AG09309 (cell line): Measurements from ENCODE around the gene ALOX5AP.

ENCODE experiments used
- DNase-seq: peaks from one replicate; pipeline ENCODE4 v3.0.0-alpha.2; 2010; ENCODE audit warnings: low read depth
- H3K4me3 ChIP-seq: 2 replicates; pipeline ENCODE4 v1.5.1; 2011; ENCODE audit warnings: mild to moderate bottlenecking, low read depth, low read length, moderate library complexity; ENCODE audit not compliant: control insufficient read depth
- TF ChIP-seq, protein P1 (sequence below): IDR thresholded peaks from 2 replicates; pipeline ENCODE4 v1.5.1; 2011; ENCODE audit warnings: mild to moderate bottlenecking, low read depth, low read length, inconsistent platforms; ENCODE audit not compliant: insufficient read depth, control insufficient read depth; ENCODE audit errors: missing control alignments

Gene ALOX5AP

GRCh38 chr13:30780338-30780981 is 45.1 kb downstream of the ALOX5AP start:
- no peak for DNase-seq
- no peak overlapping the region for H3K4me3 ChIP-seq
- TF ChIP-seq, protein P1, sequence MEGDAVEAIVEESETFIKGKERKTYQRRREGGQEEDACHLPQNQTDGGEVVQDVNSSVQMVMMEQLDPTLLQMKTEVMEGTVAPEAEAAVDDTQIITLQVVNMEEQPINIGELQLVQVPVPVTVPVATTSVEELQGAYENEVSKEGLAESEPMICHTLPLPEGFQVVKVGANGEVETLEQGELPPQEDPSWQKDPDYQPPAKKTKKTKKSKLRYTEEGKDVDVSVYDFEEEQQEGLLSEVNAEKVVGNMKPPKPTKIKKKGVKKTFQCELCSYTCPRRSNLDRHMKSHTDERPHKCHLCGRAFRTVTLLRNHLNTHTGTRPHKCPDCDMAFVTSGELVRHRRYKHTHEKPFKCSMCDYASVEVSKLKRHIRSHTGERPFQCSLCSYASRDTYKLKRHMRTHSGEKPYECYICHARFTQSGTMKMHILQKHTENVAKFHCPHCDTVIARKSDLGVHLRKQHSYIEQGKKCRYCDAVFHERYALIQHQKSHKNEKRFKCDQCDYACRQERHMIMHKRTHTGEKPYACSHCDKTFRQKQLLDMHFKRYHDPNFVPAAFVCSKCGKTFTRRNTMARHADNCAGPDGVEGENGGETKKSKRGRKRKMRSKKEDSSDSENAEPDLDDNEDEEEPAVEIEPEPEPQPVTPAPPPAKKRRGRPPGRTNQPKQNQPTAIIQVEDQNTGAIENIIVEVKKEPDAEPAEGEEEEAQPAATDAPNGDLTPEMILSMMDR: no peak

DNA sequence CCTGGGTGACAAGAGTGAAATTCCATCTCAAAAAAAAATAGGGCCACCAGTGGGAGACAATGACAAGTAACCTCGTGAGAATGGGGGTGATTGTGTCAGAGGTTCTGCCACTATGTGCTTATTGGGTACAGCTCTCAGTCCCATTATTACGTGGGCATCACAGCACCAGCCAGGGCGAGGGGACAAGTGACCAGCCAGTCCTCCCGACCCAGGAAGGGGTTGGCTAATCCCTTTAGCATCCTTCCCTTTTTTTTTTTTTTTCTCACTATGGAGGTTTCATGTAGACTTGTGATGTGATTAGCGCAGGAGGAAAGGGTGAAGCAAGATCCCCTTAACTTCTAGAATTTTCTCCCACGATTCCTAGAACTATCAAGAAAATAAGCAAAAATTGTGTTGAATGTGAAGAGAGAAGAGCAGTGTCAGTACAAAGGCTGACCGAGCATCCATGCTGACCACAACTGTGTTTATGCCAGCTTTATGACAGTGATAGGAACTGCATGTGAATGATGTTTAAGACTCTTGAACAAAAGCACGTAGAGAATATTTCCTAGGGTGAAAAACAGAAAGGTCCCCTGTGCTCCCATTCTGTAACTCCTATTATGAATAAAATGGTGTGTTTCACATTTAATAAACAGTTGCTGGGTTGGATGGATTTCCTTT is 50.0 kb downstream of the ALOX5AP start:
- no peak for DNase-seq
- H3K4me3 ChIP-seq: no peak overlapping the region
- TF ChIP-seq, protein P1: no peak

DNA sequence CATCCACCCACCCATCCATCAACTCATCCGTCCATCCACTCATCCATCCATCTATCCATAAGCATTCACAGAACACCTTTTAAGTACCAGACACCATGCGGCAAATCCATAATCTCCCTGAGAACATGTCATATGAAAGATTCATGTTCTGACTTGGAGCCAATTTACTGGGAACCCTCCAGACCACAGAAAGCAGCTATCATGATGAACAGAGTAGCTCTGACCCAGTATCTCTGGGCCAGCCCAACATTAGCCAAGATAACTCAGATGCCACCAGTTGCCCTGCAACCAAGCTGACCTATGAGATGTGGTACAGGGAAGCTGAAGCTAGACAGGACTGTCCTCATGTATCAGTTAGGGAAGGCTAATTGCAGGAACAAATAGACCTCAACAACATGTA is 51.3 kb downstream of the ALOX5AP start:
- no peak overlapping the region for H3K4me3 ChIP-seq
- DNase-seq: no peak
- TF ChIP-seq, protein P1: no peak

- TF ChIP-seq, protein P1: no peak
- no peak overlapping the region for H3K4me3 ChIP-seq
- DNase-seq: no peak
These were observed 52.6 kb downstream of the ALOX5AP start for GRCh38 chr13:30787738-30788525.

DNA sequence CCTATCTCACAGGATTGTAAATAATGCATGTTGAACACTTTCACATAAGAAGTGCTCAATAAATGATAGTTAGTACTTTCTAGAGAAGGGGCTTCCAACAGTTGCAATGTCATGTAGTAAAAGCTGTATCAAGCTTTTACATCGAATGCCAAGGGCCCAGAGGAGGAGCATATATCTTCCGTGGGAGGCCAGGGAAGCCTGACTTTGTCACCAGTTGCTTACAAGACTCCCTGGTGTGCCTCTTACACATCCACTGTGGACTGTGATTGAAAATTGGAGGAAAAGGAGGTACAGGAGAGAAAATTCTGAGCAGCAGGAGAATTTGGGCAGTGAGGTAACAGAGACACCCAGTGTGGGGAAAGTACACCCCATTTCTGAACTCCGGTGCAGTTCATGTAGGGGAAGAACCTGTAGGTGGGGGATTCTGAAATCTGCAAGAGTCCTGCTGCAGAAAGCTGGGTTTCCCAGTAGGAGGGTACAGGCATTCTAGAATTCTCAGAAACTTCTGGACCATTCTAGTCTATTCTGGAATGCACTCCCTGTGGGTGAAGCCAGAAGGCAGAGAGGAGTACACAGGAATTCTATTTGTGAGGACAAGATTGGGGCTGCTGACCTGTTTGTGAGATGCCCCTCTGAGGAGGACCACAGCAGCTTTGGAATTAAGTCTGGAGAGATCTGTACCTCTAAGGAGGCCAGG is 54.0 kb downstream of the ALOX5AP start:
- TF ChIP-seq, protein P1: no peak
- no peak overlapping the region for H3K4me3 ChIP-seq
- DNase-seq: no peak

DNA sequence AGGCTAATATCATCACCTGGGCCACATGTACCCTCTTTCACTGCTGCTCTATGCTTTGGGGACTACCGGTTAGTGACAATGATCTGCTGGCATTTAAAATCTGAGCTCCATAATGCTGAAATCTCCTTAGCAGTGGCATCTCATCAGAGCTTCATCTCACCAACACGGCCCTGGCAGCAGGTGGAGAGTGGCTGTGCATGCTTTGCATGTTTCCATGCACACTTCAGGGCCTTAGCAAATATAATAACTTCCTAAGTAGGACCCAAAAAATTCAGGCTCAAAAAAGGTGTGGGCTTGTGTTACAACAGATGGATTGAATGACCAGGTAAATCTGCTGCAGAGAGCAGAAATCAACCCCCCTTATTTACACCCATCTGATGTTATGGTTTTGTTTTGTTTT is 55.2 kb downstream of the ALOX5AP start:
- H3K4me3 ChIP-seq: no peak overlapping the region
- no peak for DNase-seq
- TF ChIP-seq, protein P1: no peak
